ENCODE measurements around the gene ZNF93.
"Not testable (repeated sequence)": the region's sequence is repeated elsewhere in the genome, so short reads cannot be mapped to it uniquely, and the experiment has no call there.

Gene ZNF93

DNA sequence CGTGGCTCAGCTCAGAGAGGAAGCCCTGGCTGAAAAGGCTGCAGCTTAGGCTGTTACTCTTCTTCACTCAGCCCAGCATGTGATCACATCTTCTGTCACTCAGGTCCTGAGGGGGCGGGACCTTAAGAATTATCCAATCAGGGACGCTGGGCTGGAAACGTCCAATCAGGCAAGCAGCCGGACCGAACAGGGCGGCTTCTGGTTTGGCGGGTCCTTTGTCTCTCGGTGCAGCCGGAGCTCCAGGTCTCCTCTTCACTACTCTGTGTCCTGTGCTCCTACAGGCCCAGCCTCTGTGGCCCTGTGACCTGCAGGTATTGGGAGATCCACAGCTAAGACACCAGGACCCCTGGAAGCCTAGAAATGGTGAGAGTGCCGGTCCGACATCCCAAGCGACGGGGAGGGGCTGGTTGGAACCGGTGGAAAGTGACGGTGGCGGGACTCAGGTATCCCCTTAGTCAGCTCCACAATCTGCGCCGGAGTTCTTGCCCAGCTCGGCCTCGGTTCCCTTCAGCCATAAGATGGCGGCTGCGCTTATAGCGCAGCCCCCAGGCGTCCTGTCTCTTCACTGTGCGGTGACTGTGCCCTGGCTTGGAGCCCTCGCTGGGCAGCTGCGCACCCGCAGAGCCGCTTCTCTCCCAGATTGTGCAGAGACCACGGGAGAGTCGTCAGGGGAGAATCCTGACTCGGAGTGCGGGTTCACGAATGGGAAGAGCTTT lies at the start of gene ZNF93:
Gene ZNF93 (plus strand): TSS at position 218 of the 716 bp plus-strand sequence. CDS start 143 bp downstream, at position 361.
- peak; percentile 90 for DNase-seq

DNA sequence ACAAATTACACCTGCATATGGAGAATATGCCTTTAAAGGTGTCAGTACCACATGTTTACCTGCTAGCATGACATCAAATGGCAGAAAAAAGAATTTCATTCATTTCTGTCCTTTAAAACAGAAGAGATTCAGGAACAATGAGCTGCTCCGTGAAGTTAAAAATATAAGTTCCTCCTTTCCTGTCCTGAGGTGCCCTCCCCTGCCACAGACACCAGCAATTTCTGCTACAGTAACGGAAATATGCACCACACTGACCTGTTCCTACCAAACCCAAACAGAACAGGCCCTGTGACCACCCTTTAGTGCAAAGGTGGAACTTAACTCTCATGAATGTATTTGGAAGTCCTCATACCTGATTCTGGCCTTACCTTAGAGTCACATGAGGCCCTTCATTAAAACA lies 49.0 kb upstream of the ZNF93 start:
- DNase-seq = not testable (repeated sequence)

- no peak for DNase-seq
Measured at GRCh38 chr19:19858751-19859150, 42.0 kb upstream of the ZNF93 start.

DNA sequence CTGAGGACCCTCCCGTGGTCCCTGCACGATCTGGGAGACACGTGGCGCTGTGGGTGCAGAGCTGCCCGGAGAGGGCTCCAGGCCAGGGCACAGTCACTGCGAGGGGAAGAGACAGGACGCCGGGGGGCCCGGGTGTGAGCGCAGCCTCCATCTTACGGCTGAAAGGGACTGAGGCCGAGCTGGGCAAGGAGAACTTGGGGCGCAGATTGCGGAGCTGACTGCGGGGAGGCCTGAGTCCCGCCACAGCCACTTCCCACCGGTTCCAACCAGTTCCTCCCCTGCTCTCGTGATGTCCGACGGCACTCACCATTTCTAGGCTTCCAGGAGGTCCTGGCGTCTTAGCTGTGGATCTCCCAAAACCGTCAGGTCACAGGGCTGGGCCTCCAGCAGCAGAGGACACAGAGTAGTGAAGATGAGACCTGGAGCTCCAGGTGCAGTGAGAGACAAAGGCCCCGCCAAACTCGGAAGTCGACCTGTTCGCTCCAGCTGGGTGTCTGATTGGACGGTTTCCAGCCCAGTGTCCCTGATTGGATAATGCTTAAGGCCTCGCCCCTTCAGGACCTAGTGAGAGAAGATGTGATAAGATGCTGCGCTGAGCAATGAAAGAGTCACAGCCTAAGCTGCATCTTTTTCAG lies 39.9 kb upstream of the ZNF93 start:
- no peak for DNase-seq

GRCh38 chr19:19865750-19866610 lies 34.8 kb upstream of the ZNF93 start, which contains the start of gene ZNF253:
Gene ZNF253, plus strand, starts transcription at chr19:19865882. Its CDS starts 115 bp downstream, at chr19:19865997.
- peak; percentile 95 for DNase-seq

DNA sequence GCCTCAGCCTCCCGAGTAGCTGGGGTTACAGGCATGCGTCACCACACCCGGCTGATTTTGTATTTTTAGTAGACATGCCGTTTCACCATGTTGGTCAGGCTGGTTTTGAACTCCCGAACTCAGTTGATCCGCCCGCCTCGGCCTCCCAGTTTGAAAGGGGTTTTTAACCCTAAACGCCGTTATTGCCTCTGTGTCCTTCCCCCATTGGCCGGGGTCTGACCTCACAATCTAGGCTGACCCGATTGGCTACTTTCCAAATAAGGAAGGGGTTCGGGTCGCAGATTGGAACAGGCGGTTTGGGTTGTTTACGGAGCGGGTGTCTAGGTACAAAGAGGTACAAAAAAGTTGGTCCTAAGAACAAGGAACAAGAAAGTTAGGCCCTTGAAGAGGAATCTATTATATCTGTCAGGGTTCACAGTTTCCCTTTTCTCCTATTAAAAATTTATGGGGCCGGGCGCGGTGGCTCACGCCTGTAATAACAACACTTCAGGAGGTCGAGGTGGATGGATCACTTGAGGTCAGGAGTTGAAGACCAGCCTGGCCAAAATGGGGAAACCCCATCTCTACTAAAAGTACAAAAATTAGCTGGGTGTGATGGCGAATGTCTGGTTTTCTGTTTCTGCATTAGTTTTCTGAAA lies 34.0 kb upstream of the ZNF93 start:
- no peak for DNase-seq

GRCh38 chr19:19870086-19870485 lies 30.7 kb upstream of the ZNF93 start:
- not testable (repeated sequence) for DNase-seq

GRCh38 chr19:19871932-19872331 lies 28.8 kb upstream of the ZNF93 start:
- DNase-seq = no peak

DNA sequence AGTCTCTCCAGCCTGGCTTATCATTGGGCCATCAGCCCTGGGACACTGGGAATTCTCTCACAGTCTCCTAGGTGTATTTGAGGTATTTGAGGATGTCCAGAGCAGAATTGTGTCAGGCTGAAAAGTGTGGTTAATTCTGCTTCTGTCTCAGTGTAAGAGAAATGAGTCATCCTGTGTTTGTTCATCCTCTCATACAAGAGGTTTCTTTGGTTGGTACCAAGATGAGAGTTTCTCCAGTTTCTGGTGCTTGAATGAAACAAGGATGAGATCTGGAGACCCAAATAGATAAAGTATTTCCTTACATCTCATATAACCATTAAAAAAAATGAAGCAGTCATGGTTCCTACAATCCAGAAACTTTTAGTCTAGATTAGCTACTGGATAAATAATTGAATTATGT lies 27.4 kb upstream of the ZNF93 start:
- DNase-seq = no peak

- DNase-seq = no peak
Measured at GRCh38 chr19:19877724-19878123, 23.0 kb upstream of the ZNF93 start.

DNA sequence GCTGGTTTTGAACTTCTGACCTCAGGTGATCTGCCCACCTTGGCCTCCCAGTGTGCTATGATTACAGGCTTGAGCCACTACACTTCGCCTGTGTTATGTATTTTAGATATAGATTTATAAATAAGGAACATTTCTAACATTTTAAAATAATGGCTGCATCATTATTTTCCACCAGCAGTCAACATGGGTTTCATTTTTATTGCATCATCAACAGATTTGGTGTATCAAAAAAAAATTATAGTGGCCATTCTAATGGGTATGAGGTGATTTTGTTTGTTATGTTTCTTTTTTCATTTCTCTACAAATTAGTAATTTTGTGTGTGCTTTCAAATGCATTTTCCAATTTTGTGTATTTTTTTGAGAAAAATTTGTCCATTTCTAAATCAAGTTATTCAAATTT lies 16.2 kb upstream of the ZNF93 start:
- no peak for DNase-seq

- not testable (repeated sequence) for DNase-seq
Measured at GRCh38 chr19:19892055-19892941, 8.4 kb upstream of the ZNF93 start.

- DNase-seq = peak; percentile 5
Measured at GRCh38 chr19:19900139-19900728, 512 bp upstream of the ZNF93 start.

GRCh38 chr19:19907551-19907950 lies 6.8 kb downstream of the ZNF93 start:
- not testable (repeated sequence) for DNase-seq

DNA sequence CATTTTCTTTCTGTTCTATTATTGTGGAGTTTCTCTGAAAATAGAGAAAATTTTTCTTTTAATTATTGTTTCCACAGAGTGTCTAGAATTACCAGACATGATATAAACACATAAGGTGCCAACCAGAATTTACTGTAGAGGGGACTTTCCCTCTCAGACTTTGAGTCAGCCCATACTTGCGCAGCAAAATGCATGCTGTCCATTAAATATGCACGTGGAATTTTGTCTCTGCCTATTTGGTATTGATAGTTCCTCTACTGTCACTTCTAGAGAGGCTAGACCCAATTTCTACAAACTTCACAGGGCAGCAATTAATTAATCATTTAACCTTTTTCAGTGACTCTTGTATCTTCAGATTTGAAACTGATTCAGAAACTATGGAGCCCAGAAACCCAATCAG lies 8.9 kb downstream of the ZNF93 start:
- DNase-seq = no peak

- DNase-seq = no peak
Measured at GRCh38 chr19:19911150-19911549, 10.4 kb downstream of the ZNF93 start.

- no peak for DNase-seq
Measured at GRCh38 chr19:19914596-19914995, 13.8 kb downstream of the ZNF93 start.

DNA sequence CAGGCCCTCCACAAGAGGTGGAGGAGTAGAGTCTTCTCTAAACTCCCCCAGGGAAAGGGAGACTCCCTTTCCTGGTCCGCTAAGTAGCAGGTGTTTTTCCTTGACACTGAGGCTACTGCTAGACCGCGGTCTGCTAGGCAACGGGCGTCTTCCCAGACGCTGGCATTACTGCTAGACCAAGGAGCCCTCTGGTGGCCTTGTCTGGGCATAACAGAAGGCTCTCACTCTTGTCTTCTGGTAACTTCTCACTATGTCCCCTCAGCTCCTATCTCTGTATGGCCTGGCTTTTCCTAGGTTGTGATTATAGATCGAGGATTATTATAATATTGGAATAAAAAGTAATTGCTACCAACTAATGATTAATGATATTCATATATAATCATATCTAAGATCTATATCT lies 29.7 kb downstream of the ZNF93 start:
- not testable (repeated sequence) for DNase-seq

GRCh38 chr19:19933432-19934314 lies 32.9 kb downstream of the ZNF93 start:
- DNase-seq = not testable (repeated sequence)

- no peak for DNase-seq
Measured at GRCh38 chr19:19937403-19937802, 36.7 kb downstream of the ZNF93 start.
